ENCODE results near the gene B4GALT5.
"Not testable (repeated sequence)": the region's sequence is repeated elsewhere in the genome, so short reads cannot be mapped to it uniquely, and the experiment has no call there.

Gene B4GALT5

DNA sequence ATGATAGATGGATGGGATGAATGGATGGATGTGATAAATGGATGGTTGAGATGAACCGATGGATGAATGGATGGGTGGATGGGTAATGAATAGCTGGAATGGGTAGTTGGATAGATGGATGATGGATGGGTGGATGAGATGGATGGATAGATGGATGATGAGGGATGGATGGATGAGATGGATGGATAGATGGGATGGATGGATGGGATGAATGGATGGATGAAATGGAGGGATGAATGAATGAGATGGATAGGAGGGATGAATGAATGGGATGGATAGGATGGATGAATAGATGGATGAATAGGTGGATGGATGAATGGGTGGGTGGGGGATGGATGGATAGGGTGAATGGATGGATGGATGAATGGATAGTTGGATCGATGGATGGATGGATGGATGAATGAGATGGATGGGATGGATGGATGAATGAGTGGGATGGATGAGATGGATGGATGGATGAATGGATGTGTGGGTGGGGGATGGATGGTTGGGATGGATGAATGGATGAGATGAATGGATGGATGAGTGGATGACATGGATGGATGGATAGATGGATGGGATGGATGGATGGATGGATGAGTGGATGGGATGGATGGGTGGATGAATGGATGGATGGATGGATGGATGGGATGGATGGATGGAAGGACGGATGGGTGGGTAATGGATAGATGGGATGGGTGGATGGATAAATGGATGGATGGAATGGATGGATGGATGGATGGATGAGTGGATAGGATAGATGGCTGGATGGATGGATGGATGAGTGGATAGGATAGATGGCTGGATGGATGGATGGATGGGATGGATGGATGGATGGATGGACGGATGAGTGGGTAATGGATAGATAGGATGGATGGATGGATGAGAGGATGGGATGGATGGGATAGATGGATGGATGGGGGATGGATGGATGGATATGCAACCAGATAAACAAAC, 94.3 kb downstream of the B4GALT5 start:
- Histone ChIP-seq H3K27me3 (ENCODE audit: insufficient read depth, low read length, poor library complexity, severe bottlenecking) (no peaks in the 10 kb centered on the region), H3K4me1 (ENCODE audit: insufficient read depth, low read length, poor library complexity, severe bottlenecking) (no peaks in the 10 kb centered on the region), H3K9me3 (ENCODE audit: insufficient read depth, low read depth, low read length) (no peaks in the 10 kb centered on the region), H3F3A (ENCODE audit: low read depth) (no peaks in the 10 kb centered on the region), H3K36me3 (ENCODE audit: insufficient read depth, low read length) (no peaks in the 10 kb centered on the region), H3K4me2 (ENCODE audit: low read depth, low read length, poor library complexity, severe bottlenecking) (no peak overlapping the region), H2AFZ (ENCODE audit: low read length) (no peak overlapping the region), H3K79me2 (ENCODE audit: insufficient read depth, low read length) (no peaks in the 10 kb centered on the region), H3K9me2 (replicated peaks; ENCODE audit: low read depth, low read length) (no peaks in the 10 kb centered on the region), H3K9ac (ENCODE audit: low read depth, low read length, poor library complexity, severe bottlenecking) (no peak overlapping the region), H4K20me1 (ENCODE audit: insufficient read depth, low read length, poor library complexity, severe bottlenecking) (no peaks in the 10 kb centered on the region), H3K4me3 (ENCODE audit: low read length, poor library complexity, severe bottlenecking) (no peak overlapping the region)
- TF ChIP-seq, protein P1, sequence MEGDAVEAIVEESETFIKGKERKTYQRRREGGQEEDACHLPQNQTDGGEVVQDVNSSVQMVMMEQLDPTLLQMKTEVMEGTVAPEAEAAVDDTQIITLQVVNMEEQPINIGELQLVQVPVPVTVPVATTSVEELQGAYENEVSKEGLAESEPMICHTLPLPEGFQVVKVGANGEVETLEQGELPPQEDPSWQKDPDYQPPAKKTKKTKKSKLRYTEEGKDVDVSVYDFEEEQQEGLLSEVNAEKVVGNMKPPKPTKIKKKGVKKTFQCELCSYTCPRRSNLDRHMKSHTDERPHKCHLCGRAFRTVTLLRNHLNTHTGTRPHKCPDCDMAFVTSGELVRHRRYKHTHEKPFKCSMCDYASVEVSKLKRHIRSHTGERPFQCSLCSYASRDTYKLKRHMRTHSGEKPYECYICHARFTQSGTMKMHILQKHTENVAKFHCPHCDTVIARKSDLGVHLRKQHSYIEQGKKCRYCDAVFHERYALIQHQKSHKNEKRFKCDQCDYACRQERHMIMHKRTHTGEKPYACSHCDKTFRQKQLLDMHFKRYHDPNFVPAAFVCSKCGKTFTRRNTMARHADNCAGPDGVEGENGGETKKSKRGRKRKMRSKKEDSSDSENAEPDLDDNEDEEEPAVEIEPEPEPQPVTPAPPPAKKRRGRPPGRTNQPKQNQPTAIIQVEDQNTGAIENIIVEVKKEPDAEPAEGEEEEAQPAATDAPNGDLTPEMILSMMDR (conservative IDR thresholded peaks at IDR 0.05; ENCODE audit: low read length) = no peak
- TF ChIP-seq EZH2phosphoT487 (IDR thresholded peaks at IDR 0.05; ENCODE audit: borderline replicate concordance) = no peak

DNA sequence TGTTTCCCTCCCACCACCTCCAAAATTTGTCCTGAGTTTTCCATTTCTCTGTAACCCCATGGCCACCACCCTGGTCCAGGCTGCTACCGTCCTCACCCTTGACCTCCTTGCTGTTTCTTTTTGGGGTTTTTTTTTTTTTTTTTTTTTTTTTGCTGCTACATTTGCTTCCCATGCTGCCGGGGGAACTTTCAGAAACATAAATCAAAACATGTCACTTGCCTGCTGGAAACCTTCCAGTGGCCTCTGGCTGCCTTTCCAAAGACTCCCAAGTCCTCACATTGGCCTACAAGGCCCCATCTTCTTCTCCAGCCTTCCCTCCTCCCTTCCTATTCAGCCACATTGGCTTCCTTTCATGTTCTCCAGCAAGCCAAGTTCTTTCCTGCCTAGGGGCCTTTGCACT, 95.4 kb downstream of the B4GALT5 start:
- Histone ChIP-seq H3K79me2 (ENCODE audit: insufficient read depth, low read length) (no peaks in the 10 kb centered on the region), H3K4me1 (ENCODE audit: insufficient read depth, low read length, poor library complexity, severe bottlenecking) (no peaks in the 10 kb centered on the region), H2AFZ (ENCODE audit: low read length) (no peak overlapping the region), H3K36me3 (ENCODE audit: insufficient read depth, low read length) (no peaks in the 10 kb centered on the region), H3F3A (ENCODE audit: low read depth) (no peaks in the 10 kb centered on the region), H3K4me3 (ENCODE audit: low read length, poor library complexity, severe bottlenecking) (no peak overlapping the region), H3K4me2 (ENCODE audit: low read depth, low read length, poor library complexity, severe bottlenecking) (no peak overlapping the region), H3K9ac (ENCODE audit: low read depth, low read length, poor library complexity, severe bottlenecking) (no peak overlapping the region), H3K9me2 (replicated peaks; ENCODE audit: low read depth, low read length) (no peaks in the 10 kb centered on the region), H3K9me3 (ENCODE audit: insufficient read depth, low read depth, low read length) (no peaks in the 10 kb centered on the region), H3K27me3 (ENCODE audit: insufficient read depth, low read length, poor library complexity, severe bottlenecking) (no peaks in the 10 kb centered on the region), H4K20me1 (ENCODE audit: insufficient read depth, low read length, poor library complexity, severe bottlenecking) (no peaks in the 10 kb centered on the region)
- TF ChIP-seq EZH2phosphoT487 (IDR thresholded peaks at IDR 0.05; ENCODE audit: borderline replicate concordance) = no peak
- TF ChIP-seq, protein P1 (conservative IDR thresholded peaks at IDR 0.05; ENCODE audit: low read length) = no peak

DNA sequence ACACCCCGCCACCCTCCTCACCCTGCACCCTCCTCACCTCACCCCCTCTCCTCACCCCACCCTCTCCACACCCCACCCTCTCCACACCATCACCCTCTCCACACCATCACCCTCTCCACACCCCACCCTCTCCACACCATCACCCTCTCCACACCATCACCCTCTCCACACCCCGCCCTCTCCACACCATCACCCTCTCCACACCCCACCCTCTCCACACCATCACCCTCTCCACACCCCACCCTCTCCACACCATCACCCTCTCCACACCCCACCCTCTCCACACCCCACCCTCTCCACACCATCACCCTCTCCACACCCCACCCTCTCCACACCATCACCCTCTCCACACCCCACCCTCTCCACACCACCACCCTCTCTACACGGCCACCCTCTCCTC, 96.3 kb downstream of the B4GALT5 start:
- H3K36me3 ChIP-seq (ENCODE audit: insufficient read depth, low read length); H3K9ac ChIP-seq (ENCODE audit: low read depth, low read length, poor library complexity, severe bottlenecking); H4K20me1 ChIP-seq (ENCODE audit: insufficient read depth, low read length, poor library complexity, severe bottlenecking); H3K4me2 ChIP-seq (ENCODE audit: low read depth, low read length, poor library complexity, severe bottlenecking); H3K4me1 ChIP-seq (ENCODE audit: insufficient read depth, low read length, poor library complexity, severe bottlenecking); H3F3A ChIP-seq (ENCODE audit: low read depth); H3K4me3 ChIP-seq (ENCODE audit: low read length, poor library complexity, severe bottlenecking); H2AFZ ChIP-seq (ENCODE audit: low read length); H3K9me2 ChIP-seq (replicated peaks; ENCODE audit: low read depth, low read length); H3K9me3 ChIP-seq (ENCODE audit: insufficient read depth, low read depth, low read length); H3K27me3 ChIP-seq (ENCODE audit: insufficient read depth, low read length, poor library complexity, severe bottlenecking); H3K79me2 ChIP-seq (ENCODE audit: insufficient read depth, low read length): not testable (repeated sequence)

Data from Loucy (cell line).